Fibroblast of villous mesenchyme (primary cell): ENCODE data around the gene JAKMIP3. TPM values are rescaled to one million over a fixed set of nuclear protein-coding genes. Genes with fewer than 3 reads are reported as not detected.

ENCODE experiments used
- DNase-seq: peaks from one replicate; pipeline ENCODE4 v3.0.0-alpha.2; 2010; ENCODE audit warnings: low read depth
- H3K4me3 ChIP-seq: 2 replicates; pipeline ENCODE4 v1.5.1; 2011; ENCODE audit warnings: low read depth, mild to moderate bottlenecking, low read length
- total RNA-seq: library from RNA; depleted of rRNA; stranded (reverse); fragments of >200 nt; gene quantifications from 2 replicates; pipeline ENCODE4 v1.2.3, GENCODE V29; 2012
- TF ChIP-seq, protein P1 (sequence below): IDR thresholded peaks from 2 replicates; pipeline ENCODE4 v1.5.1; 2012; ENCODE audit warnings: low read depth, mild to moderate bottlenecking, low read length; ENCODE audit not compliant: insufficient read depth

Gene JAKMIP3
- total RNA-seq, 1 donor = 0.43 TPM

DNA sequence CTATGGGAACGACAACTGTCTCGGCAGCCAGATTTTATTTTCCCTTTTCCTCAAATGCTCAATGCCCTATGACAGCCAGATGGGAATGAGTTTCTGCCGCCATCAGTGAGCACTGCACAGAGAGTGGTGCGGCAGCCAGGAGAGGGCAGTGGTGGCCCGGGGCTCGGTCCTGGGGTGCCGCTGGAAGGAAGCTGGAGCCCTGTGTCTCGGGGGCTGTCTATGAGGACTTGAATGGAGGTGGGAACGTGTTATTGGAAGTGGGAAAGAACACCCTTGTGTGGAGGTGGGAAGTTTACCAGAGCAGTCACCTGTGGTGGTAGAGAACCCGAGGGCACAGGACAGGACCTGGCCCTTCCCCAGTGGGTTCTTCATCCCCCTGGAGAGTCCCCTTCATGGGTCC lies 35.8 kb downstream of the JAKMIP3 start:
- DNase-seq = no peak
- no peak overlapping the region for H3K4me3 ChIP-seq
- TF ChIP-seq, protein P1, sequence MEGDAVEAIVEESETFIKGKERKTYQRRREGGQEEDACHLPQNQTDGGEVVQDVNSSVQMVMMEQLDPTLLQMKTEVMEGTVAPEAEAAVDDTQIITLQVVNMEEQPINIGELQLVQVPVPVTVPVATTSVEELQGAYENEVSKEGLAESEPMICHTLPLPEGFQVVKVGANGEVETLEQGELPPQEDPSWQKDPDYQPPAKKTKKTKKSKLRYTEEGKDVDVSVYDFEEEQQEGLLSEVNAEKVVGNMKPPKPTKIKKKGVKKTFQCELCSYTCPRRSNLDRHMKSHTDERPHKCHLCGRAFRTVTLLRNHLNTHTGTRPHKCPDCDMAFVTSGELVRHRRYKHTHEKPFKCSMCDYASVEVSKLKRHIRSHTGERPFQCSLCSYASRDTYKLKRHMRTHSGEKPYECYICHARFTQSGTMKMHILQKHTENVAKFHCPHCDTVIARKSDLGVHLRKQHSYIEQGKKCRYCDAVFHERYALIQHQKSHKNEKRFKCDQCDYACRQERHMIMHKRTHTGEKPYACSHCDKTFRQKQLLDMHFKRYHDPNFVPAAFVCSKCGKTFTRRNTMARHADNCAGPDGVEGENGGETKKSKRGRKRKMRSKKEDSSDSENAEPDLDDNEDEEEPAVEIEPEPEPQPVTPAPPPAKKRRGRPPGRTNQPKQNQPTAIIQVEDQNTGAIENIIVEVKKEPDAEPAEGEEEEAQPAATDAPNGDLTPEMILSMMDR = peak; percentile 5

DNA sequence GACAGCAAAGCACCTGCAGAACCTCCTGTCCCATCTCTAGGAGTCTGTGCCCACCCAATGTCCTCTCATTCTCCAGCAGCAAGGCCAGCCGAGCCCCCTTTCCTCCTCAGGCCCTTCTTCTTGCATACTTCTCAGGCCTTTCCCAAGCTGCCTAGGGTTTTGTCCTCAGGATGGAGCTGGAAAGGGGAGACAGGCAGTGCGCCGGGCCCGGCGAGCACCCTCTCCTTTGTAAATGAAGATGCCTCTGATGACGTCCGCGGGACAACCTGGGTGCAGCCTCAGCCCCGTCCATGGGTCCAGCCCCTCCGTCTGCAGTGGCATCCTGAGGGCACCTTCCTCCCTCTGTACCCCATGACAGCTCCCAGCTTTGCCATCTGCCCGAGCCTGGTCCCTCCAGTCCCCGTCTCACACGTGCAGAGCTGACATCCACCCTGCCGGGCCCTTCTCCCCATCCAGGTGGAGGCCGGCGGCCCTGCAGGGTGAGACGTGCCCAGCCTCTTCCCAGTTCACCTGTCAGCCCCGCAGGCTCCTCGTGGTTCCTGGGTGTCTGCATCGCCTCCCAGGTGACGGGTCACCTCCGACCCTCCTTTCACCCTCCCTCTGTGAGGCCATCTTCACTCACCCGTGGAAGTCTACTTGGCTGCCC lies 36.4 kb downstream of the JAKMIP3 start:
- TF ChIP-seq, protein P1 = no peak
- no peak overlapping the region for H3K4me3 ChIP-seq
- DNase-seq = no peak

DNA sequence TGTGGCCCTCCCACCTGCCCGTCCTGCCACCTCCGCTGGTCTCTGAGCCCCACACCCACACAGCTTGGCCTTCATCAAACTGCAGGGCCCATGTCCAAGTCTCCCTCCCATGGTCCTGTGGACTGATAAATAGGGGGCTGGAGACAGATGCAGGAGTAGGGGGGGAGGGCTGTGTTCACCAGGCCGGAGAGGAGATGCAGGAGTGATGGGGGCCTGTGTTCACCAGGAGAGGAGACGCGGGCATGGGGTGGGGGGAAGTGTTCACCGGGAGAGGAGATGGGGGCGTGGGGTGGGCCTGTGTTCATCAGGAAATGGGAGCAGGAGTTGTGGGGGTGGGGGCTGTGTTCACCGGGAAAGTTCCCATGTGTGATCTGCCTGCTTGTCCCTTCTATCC lies 37.0 kb downstream of the JAKMIP3 start:
- no peak overlapping the region for H3K4me3 ChIP-seq
- DNase-seq = no peak
- TF ChIP-seq, protein P1 = no peak

DNA sequence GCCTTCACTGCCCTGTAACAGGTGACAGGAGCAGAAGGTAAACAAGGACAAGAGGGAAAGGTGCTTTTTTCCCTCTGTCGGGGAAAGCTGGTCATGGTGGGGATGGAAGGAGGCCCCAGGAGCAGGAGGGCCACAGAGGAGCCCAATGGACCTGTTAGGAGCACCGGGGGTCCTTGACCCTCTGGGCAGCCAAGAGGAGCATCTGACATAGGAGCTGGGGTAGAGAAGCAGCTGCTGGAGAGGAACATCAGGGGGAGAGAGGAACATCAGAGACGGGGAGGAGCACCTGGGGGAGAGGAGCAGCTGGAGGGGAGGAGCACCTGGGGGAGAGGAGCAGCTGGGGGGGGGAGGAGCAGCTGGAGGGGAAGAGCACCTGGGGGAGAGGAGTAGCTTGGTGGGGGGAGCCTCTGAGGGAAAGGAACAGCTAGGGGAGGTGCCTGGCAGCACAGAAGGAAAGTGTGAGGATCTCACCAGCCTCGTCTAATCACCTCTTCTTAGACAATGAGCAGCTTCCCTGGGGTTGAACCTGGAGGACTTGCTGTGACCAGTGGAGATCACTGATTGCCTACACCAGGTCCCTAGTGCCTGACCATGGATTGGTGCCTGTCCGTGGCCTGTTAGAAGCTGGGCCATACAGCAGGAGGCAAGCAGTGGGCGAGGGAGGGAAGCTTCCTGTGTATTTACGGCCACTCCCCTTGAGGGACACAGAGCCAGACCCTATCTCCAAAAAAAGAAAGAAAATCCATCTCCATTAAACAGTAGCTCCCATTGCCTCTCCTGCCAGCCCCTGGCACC lies 37.6 kb downstream of the JAKMIP3 start:
- TF ChIP-seq, protein P1 = no peak
- no peak overlapping the region for H3K4me3 ChIP-seq
- DNase-seq = no peak

DNA sequence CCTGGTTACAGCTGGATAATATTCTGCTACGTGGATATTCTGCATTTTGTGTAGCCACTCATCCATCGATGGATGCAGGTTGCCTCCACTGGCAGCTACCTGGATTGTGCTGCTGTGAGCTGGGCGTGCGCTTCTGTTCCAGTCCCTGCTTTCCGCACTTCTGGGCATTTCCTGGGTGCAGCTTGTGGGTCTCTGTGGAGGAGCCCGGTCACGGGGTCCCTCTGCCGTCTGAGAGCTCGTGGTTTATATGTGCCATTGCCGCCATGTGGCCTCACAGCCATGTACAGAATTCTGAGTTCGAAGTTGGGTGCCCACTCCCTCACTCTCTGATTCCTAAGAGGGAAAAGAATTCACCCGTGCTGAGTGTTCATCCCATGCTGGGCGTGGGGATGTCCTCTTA lies 38.3 kb downstream of the JAKMIP3 start:
- no peak for DNase-seq

DNA sequence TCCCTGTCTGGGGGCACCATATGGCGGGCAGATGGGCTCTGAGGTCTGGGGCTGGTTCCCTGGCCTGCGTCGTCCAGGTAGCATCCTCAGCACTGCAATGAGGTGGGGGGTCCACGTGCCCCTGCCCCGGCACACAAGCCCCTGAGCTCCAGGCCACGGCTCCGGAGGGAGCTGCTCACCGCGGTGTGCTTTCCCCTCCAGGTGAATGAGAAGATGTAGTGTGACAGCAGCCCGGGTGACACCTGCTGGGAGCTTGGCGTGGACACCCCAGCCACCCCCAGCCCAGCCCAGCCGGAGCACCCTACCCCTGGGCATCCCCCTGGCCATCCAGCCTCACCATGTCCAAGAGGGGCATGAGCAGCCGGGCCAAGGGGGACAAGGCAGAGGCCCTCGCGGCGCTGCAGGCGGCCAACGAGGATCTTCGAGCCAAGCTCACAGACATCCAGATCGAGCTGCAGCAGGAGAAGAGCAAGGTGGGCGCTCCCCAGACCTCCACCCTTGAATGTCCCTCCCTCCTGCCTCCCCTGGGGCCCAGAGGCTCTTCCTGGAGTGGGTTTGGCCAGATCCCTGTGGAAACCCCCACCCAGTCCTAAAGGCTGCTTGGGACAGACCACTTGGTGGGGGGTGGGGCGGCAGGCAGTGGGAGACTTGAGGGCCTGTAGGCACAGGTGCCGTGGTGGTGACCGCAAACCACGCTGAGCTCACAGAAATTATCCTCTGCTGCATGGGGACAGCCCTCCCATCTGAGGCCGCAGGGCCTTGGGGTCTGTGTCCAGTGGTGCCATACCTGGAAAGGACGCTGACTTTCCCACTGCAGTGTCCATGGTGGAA lies 38.9 kb downstream of the JAKMIP3 start:
- no peak overlapping the region for H3K4me3 ChIP-seq
- TF ChIP-seq, protein P1 = no peak
- no peak for DNase-seq

More for the DNA sequence above, 38.3 kb downstream of the JAKMIP3 start:
- H3K4me3 ChIP-seq = no peak overlapping the region
- TF ChIP-seq, protein P1 = no peak
